Activated naive CD8-positive, alpha-beta T cell (primary cell): Measurements from ENCODE around the gene MAGI2.

Experiments
- H3K27ac Mint-ChIP-seq: one replicate; pipeline ENCODE4 v1.8.0; 2021; ENCODE audit warnings: mixed read lengths
- H3K27me3 Mint-ChIP-seq: one replicate; pipeline ENCODE4 v1.8.0; 2021; ENCODE audit warnings: mixed read lengths
- H3K36me3 Mint-ChIP-seq: one replicate; pipeline ENCODE4 v1.8.0; 2021; ENCODE audit warnings: mixed read lengths
- H3K4me1 Mint-ChIP-seq: one replicate; pipeline ENCODE4 v1.8.0; 2021; ENCODE audit warnings: low read depth, mixed read lengths
- H3K4me3 Mint-ChIP-seq: one replicate; pipeline ENCODE4 v1.8.0; 2021; ENCODE audit warnings: mild to moderate bottlenecking, mixed read lengths
- H3K9me3 Mint-ChIP-seq: one replicate; pipeline ENCODE4 v1.8.0; 2021; ENCODE audit warnings: low read depth, mixed read lengths

Gene MAGI2

GRCh38 chr7:78691584-78691983 is 761.9 kb downstream of the MAGI2 start:
- H3K4me1 Mint-ChIP-seq, result no peaks in the 10 kb centered on the region
- no peaks in the 10 kb centered on the region for H3K36me3 Mint-ChIP-seq
- H3K27me3 Mint-ChIP-seq, result no peaks in the 10 kb centered on the region
- no peak overlapping the region for H3K27ac Mint-ChIP-seq
- no peak overlapping the region for H3K4me3 Mint-ChIP-seq
- peaks cover 4% of the 10 kb centered on the region for H3K9me3 Mint-ChIP-seq

- H3K9me3 Mint-ChIP-seq, result peaks cover 12% of the 10 kb centered on the region
- no peaks in the 10 kb centered on the region for H3K36me3 Mint-ChIP-seq
- H3K27ac Mint-ChIP-seq, result no peak overlapping the region
These were observed 763.3 kb downstream of the MAGI2 start for GRCh38 chr7:78690174-78690573.

GRCh38 chr7:78688376-78688775 is 765.1 kb downstream of the MAGI2 start:
- H3K9me3 Mint-ChIP-seq, result peaks cover 15% of the 10 kb centered on the region
- H3K27me3 Mint-ChIP-seq, result no peaks in the 10 kb centered on the region
- no peaks in the 10 kb centered on the region for H3K36me3 Mint-ChIP-seq
- no peak overlapping the region for H3K27ac Mint-ChIP-seq
- no peak overlapping the region for H3K4me3 Mint-ChIP-seq
- H3K4me1 Mint-ChIP-seq, result no peaks in the 10 kb centered on the region

More at GRCh38 chr7:78690174-78690573, 763.3 kb downstream of the MAGI2 start:
- Mint-ChIP-seq H3K4me3 (no peak overlapping the region), H3K27me3 (no peaks in the 10 kb centered on the region), H3K4me1 (no peaks in the 10 kb centered on the region)

GRCh38 chr7:78686189-78686588 is 767.3 kb downstream of the MAGI2 start:
- Mint-ChIP-seq H3K4me1 (no peaks in the 10 kb centered on the region), H3K9me3 (peaks cover 18% of the 10 kb centered on the region), H3K27me3 (no peaks in the 10 kb centered on the region), H3K36me3 (no peaks in the 10 kb centered on the region), H3K4me3 (no peak overlapping the region), H3K27ac (no peak overlapping the region)

GRCh38 chr7:78684201-78684600 is 769.3 kb downstream of the MAGI2 start:
- H3K36me3 Mint-ChIP-seq, result no peaks in the 10 kb centered on the region
- no peak overlapping the region for H3K4me3 Mint-ChIP-seq
- H3K4me1 Mint-ChIP-seq, result no peaks in the 10 kb centered on the region
- H3K27me3 Mint-ChIP-seq, result no peaks in the 10 kb centered on the region
- peaks cover 18% of the 10 kb centered on the region for H3K9me3 Mint-ChIP-seq
- H3K27ac Mint-ChIP-seq, result no peak overlapping the region

GRCh38 chr7:78683566-78683965 is 769.9 kb downstream of the MAGI2 start:
- Mint-ChIP-seq H3K27me3 (no peaks in the 10 kb centered on the region), H3K4me1 (no peaks in the 10 kb centered on the region), H3K9me3 (peaks cover 18% of the 10 kb centered on the region), H3K36me3 (no peaks in the 10 kb centered on the region), H3K4me3 (no peak overlapping the region), H3K27ac (no peak overlapping the region)

DNA sequence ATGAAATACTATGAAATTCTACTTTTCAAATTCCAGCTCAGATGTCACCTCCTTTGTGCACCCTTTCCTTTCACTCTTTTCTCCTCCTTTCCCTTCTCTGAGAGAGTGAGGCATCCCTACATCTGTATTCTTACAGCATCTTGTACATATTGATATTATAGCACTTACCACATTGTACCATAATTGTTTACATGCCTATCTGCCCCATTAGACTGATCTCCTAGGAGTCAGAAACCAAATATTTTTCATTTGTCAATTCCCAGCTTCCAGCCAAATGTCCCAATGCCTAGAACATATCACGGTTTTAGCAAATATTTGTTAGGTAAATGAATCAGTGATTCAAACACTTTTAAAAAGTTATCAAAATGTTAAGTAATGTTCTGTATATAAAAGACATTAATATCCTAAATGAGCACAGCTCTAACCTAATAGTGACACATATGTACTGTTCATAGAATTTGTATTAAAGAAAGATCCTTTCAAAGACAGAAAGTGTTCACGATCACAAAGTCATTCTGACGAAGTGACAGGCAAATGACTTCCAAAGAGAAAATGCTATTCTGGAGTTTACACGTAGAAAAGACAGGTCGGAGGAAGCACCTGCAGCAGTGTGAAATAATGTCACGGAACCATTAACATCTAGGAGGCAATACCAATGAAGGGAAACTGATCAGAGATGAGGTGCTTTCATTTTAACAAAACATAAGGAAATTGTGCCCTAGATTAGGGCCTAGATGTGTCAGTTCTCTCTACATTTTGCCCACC is 774.2 kb downstream of the MAGI2 start:
- no peaks in the 10 kb centered on the region for H3K4me1 Mint-ChIP-seq
- peaks cover 7% of the 10 kb centered on the region for H3K9me3 Mint-ChIP-seq
- H3K4me3 Mint-ChIP-seq, result no peak overlapping the region
- no peaks in the 10 kb centered on the region for H3K27me3 Mint-ChIP-seq
- H3K27ac Mint-ChIP-seq, result no peak overlapping the region
- no peaks in the 10 kb centered on the region for H3K36me3 Mint-ChIP-seq

- no peak overlapping the region for H3K27ac Mint-ChIP-seq
- H3K36me3 Mint-ChIP-seq, result no peaks in the 10 kb centered on the region
These were observed 776.1 kb downstream of the MAGI2 start for GRCh38 chr7:78677391-78677790.

GRCh38 chr7:78675511-78675910 is 778.0 kb downstream of the MAGI2 start:
- Mint-ChIP-seq H3K36me3 (no peaks in the 10 kb centered on the region), H3K9me3 (peaks cover 4% of the 10 kb centered on the region), H3K4me1 (no peaks in the 10 kb centered on the region), H3K27me3 (no peaks in the 10 kb centered on the region), H3K27ac (no peak overlapping the region), H3K4me3 (no peak overlapping the region)

More at GRCh38 chr7:78677391-78677790, 776.1 kb downstream of the MAGI2 start:
- no peaks in the 10 kb centered on the region for H3K4me1 Mint-ChIP-seq
- H3K27me3 Mint-ChIP-seq, result no peaks in the 10 kb centered on the region
- peaks cover 7% of the 10 kb centered on the region for H3K9me3 Mint-ChIP-seq
- H3K4me3 Mint-ChIP-seq, result no peak overlapping the region

GRCh38 chr7:78673272-78673671 is 780.2 kb downstream of the MAGI2 start:
- Mint-ChIP-seq H3K27ac (no peak overlapping the region), H3K4me1 (no peaks in the 10 kb centered on the region), H3K36me3 (no peaks in the 10 kb centered on the region), H3K4me3 (no peak overlapping the region), H3K27me3 (no peaks in the 10 kb centered on the region), H3K9me3 (peaks cover 4% of the 10 kb centered on the region)

- Mint-ChIP-seq H3K4me3 (no peak overlapping the region), H3K36me3 (no peaks in the 10 kb centered on the region), H3K27ac (no peak overlapping the region), H3K9me3 (peaks cover 7% of the 10 kb centered on the region), H3K27me3 (no peaks in the 10 kb centered on the region), H3K4me1 (no peaks in the 10 kb centered on the region)
These were observed 790.5 kb downstream of the MAGI2 start for GRCh38 chr7:78662939-78663338.

GRCh38 chr7:78649976-78650375 is 803.5 kb downstream of the MAGI2 start:
- Mint-ChIP-seq H3K4me3 (no peak overlapping the region), H3K36me3 (no peaks in the 10 kb centered on the region), H3K4me1 (no peaks in the 10 kb centered on the region), H3K27ac (no peak overlapping the region), H3K9me3 (peaks cover 6% of the 10 kb centered on the region), H3K27me3 (no peaks in the 10 kb centered on the region)

DNA sequence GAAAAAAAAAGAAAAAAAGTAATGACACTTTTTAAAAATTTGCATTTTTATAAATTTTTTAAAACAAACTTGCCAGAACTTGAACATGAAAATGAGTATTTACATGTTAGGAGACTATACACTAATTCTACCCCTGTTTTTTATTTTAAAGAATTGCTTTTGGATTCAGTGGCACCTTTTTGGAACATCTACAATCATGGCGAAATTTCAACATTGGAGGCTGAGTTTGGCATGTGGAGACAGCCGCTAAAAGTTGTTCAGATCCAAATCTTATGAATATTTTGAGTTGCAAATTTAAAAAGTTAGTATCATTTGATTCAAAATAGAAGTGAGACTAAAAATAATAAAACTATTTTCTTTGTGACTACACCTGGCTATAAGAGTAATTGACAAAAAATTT is 804.2 kb downstream of the MAGI2 start:
- Mint-ChIP-seq H3K4me3 (no peak overlapping the region), H3K27me3 (no peaks in the 10 kb centered on the region), H3K9me3 (peaks cover 6% of the 10 kb centered on the region), H3K36me3 (no peaks in the 10 kb centered on the region), H3K4me1 (no peaks in the 10 kb centered on the region), H3K27ac (no peak overlapping the region)

GRCh38 chr7:78642751-78643150 is 810.7 kb downstream of the MAGI2 start:
- H3K27me3 Mint-ChIP-seq, result no peaks in the 10 kb centered on the region
- no peaks in the 10 kb centered on the region for H3K4me1 Mint-ChIP-seq
- H3K27ac Mint-ChIP-seq, result no peak overlapping the region
- H3K9me3 Mint-ChIP-seq, result peaks cover 11% of the 10 kb centered on the region
- H3K4me3 Mint-ChIP-seq, result no peak overlapping the region
- no peaks in the 10 kb centered on the region for H3K36me3 Mint-ChIP-seq

GRCh38 chr7:78638364-78638763 is 815.1 kb downstream of the MAGI2 start:
- Mint-ChIP-seq H3K36me3 (no peaks in the 10 kb centered on the region), H3K9me3 (peaks cover 13% of the 10 kb centered on the region), H3K4me3 (no peak overlapping the region), H3K4me1 (no peaks in the 10 kb centered on the region), H3K27me3 (no peaks in the 10 kb centered on the region), H3K27ac (no peak overlapping the region)

- H3K4me3 Mint-ChIP-seq, result no peak overlapping the region
- H3K27me3 Mint-ChIP-seq, result no peaks in the 10 kb centered on the region
- no peaks in the 10 kb centered on the region for H3K36me3 Mint-ChIP-seq
- H3K4me1 Mint-ChIP-seq, result no peaks in the 10 kb centered on the region
- H3K9me3 Mint-ChIP-seq, result peaks cover 12% of the 10 kb centered on the region
- no peak overlapping the region for H3K27ac Mint-ChIP-seq
These were observed 816.7 kb downstream of the MAGI2 start for GRCh38 chr7:78636727-78637126.
